ENCODE measurements around the gene PCLO. TPM values are rescaled to one million over a fixed set of nuclear protein-coding genes. Genes with fewer than 3 reads are reported as not detected.
"Not testable (repeated sequence)": the region's sequence is repeated elsewhere in the genome, so short reads cannot be mapped to it uniquely, and the experiment has no call there.

Gene PCLO
- total RNA-seq, 2 experiments from 2014 or later: not detected

- CTCF ChIA-PET: no interaction called here
- DNase-seq: no peak
- H3K27me3 Mint-ChIP-seq: no peaks in the 10 kb centered on the region
- peaks cover 3% of the 10 kb centered on the region for H3K9me3 Mint-ChIP-seq (ENCODE audit: low read depth)
- ATAC-seq: no peak
- no peak overlapping the region for H3K27ac Mint-ChIP-seq
- H3K4me3 Mint-ChIP-seq: no peak overlapping the region
- no peaks in the 10 kb centered on the region for H3K4me1 Mint-ChIP-seq
- H3K36me3 Mint-ChIP-seq: no peaks in the 10 kb centered on the region
Observed at GRCh38 chr7:83058667-83059066, 104.0 kb downstream of the PCLO start.

GRCh38 chr7:83055197-83055596, 107.5 kb downstream of the PCLO start:
- CTCF ChIA-PET: no interaction called here
- Mint-ChIP-seq H3K27ac (no peak overlapping the region), H3K36me3 (no peaks in the 10 kb centered on the region), H3K4me3 (no peak overlapping the region), H3K27me3 (no peaks in the 10 kb centered on the region), H3K9me3 (ENCODE audit: low read depth) (peaks cover 3% of the 10 kb centered on the region), H3K4me1 (no peaks in the 10 kb centered on the region)
- no peak for ATAC-seq
- no peak for DNase-seq

- no peaks in the 10 kb centered on the region for H3K27me3 Mint-ChIP-seq
- H3K4me3 Mint-ChIP-seq: no peak overlapping the region
- CTCF ChIA-PET: no interaction called here
- peaks cover 3% of the 10 kb centered on the region for H3K9me3 Mint-ChIP-seq (ENCODE audit: low read depth)
- ATAC-seq (no peak), DNase-seq (no peak)
- H3K4me1 Mint-ChIP-seq: no peaks in the 10 kb centered on the region
- no peaks in the 10 kb centered on the region for H3K36me3 Mint-ChIP-seq
- H3K27ac Mint-ChIP-seq: no peak overlapping the region
Observed at GRCh38 chr7:83054472-83054871, 108.2 kb downstream of the PCLO start.

GRCh38 chr7:83053965-83054364, 108.7 kb downstream of the PCLO start:
- Mint-ChIP-seq H3K36me3 (no peaks in the 10 kb centered on the region), H3K4me3 (no peak overlapping the region), H3K27me3 (no peaks in the 10 kb centered on the region), H3K4me1 (no peaks in the 10 kb centered on the region), H3K27ac (no peak overlapping the region), H3K9me3 (ENCODE audit: low read depth) (peaks cover 3% of the 10 kb centered on the region)
- no peak for ATAC-seq
- CTCF ChIA-PET: no interaction called here
- DNase-seq: no peak

- ATAC-seq: no peak
- CTCF ChIA-PET: no interaction called here
Observed at GRCh38 chr7:83040484-83040883, 122.2 kb downstream of the PCLO start.

GRCh38 chr7:83038787-83039186, 123.9 kb downstream of the PCLO start:
- H3K4me3 Mint-ChIP-seq: no peak overlapping the region
- H3K4me1 Mint-ChIP-seq: no peaks in the 10 kb centered on the region
- no peaks in the 10 kb centered on the region for H3K36me3 Mint-ChIP-seq
- no peak overlapping the region for H3K27ac Mint-ChIP-seq
- H3K9me3 Mint-ChIP-seq (ENCODE audit: low read depth): peaks cover 4% of the 10 kb centered on the region
- no peak for ATAC-seq
- no peaks in the 10 kb centered on the region for H3K27me3 Mint-ChIP-seq
- CTCF ChIA-PET: no interaction called here
- no peak for DNase-seq

More at GRCh38 chr7:83040484-83040883, 122.2 kb downstream of the PCLO start:
- Mint-ChIP-seq H3K4me3 (no peak overlapping the region), H3K4me1 (no peaks in the 10 kb centered on the region), H3K9me3 (ENCODE audit: low read depth) (peaks cover 4% of the 10 kb centered on the region), H3K36me3 (no peaks in the 10 kb centered on the region), H3K27me3 (no peaks in the 10 kb centered on the region), H3K27ac (no peak overlapping the region)
- no peak for DNase-seq

- no peaks in the 10 kb centered on the region for H3K27me3 Mint-ChIP-seq
- H3K36me3 Mint-ChIP-seq: no peaks in the 10 kb centered on the region
- ATAC-seq (no peak), DNase-seq (no peak)
- no peak overlapping the region for H3K4me3 Mint-ChIP-seq
- CTCF ChIA-PET: no interaction called here
- no peak overlapping the region for H3K27ac Mint-ChIP-seq
- H3K4me1 Mint-ChIP-seq: no peaks in the 10 kb centered on the region
- peaks cover 8% of the 10 kb centered on the region for H3K9me3 Mint-ChIP-seq (ENCODE audit: low read depth)
Observed at GRCh38 chr7:83036721-83037380, 125.8 kb downstream of the PCLO start.

DNA sequence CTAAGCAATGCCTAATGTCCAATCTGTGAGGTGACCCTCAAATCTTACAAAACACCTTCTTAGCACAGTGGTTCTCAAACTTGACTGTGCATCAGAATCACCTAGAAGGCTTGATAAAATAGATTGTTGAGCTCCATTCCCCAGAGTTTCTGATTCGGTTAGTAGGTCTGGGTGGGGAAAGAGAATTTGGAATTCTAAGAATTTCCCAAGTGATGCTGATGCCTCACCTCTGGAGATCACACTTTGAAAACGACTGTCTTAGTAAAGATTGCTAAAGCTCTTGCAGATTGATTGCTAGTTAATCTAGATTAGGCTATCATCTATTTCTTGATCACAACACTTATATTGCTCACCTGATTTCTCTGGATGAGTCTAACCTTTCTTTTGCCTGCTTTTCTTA, 126.6 kb downstream of the PCLO start:
- Mint-ChIP-seq H3K4me3 (no peak overlapping the region), H3K36me3 (no peaks in the 10 kb centered on the region), H3K9me3 (ENCODE audit: low read depth) (peaks cover 8% of the 10 kb centered on the region), H3K27me3 (no peaks in the 10 kb centered on the region), H3K4me1 (no peaks in the 10 kb centered on the region), H3K27ac (no peak overlapping the region)
- DNase-seq: no peak
- ATAC-seq: no peak
- CTCF ChIA-PET: no interaction called here

GRCh38 chr7:83032195-83032594, 130.5 kb downstream of the PCLO start:
- CTCF ChIA-PET: no interaction called here
- DNase-seq (no peak), ATAC-seq (no peak)
- H3K36me3 Mint-ChIP-seq: no peaks in the 10 kb centered on the region
- no peak overlapping the region for H3K4me3 Mint-ChIP-seq
- H3K27ac Mint-ChIP-seq: no peak overlapping the region
- H3K9me3 Mint-ChIP-seq (ENCODE audit: low read depth): peaks cover 4% of the 10 kb centered on the region
- no peaks in the 10 kb centered on the region for H3K4me1 Mint-ChIP-seq
- H3K27me3 Mint-ChIP-seq: no peaks in the 10 kb centered on the region

DNA sequence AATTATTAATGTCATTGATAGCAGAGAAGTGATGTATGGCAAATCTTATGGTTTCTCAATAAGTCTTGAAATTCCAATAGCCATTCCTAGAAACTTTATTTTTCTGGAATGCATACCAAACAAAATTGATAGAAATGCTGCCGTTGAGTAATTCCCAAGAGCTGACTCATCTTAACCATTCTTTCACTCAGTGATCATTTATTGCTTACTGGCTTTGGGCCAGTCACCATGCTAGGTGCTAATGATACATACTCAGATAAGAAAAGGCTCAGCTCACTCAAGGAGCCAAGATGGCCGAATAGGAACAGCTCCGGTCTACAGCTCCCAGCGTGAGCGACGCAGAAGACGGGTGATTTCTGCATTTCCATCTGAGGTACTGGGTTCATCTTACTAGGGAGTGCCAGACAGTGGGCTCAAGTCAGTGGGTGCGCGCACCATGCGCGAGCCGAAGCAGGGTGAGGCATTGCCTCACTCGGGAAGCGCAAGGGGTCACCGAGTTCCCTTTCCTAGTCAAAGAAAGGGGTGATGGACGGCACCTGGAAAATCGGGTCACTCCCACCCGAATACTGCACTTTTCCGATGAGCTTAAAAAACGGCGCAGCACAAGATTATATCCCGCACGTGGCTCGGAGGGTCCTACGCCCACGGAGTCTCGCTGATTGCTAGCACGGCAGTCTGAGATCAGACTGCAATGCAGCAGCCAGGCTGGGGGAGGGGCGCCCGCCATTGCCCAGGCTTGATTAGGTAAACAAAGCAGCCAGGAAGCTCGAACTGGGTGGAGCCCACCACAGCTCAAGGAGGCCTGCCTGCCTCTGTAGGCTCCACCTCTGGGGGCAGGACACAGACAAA, 138.6 kb downstream of the PCLO start:
- H3K4me3 Mint-ChIP-seq; H3K36me3 Mint-ChIP-seq; CTCF ChIA-PET; DNase-seq; H3K4me1 Mint-ChIP-seq; H3K27me3 Mint-ChIP-seq; H3K9me3 Mint-ChIP-seq (ENCODE audit: low read depth); H3K27ac Mint-ChIP-seq; ATAC-seq: not testable (repeated sequence)

- DNase-seq: no peak
- no peak overlapping the region for H3K4me3 Mint-ChIP-seq
- ATAC-seq: no peak
- no peaks in the 10 kb centered on the region for H3K4me1 Mint-ChIP-seq
- H3K9me3 Mint-ChIP-seq (ENCODE audit: low read depth): peaks cover under 1% of the 10 kb centered on the region
- H3K27ac Mint-ChIP-seq: no peak overlapping the region
- H3K36me3 Mint-ChIP-seq: no peaks in the 10 kb centered on the region
- CTCF ChIA-PET: no interaction called here
- H3K27me3 Mint-ChIP-seq: no peaks in the 10 kb centered on the region
Observed at GRCh38 chr7:83021032-83021431, 141.7 kb downstream of the PCLO start.

GRCh38 chr7:83020161-83020560, 142.5 kb downstream of the PCLO start:
- Mint-ChIP-seq H3K36me3 (no peaks in the 10 kb centered on the region), H3K4me3 (no peak overlapping the region), H3K9me3 (ENCODE audit: low read depth) (peaks cover 4% of the 10 kb centered on the region), H3K4me1 (no peaks in the 10 kb centered on the region), H3K27me3 (no peaks in the 10 kb centered on the region), H3K27ac (no peak overlapping the region)
- ATAC-seq (no peak), DNase-seq (no peak)
- CTCF ChIA-PET: no interaction called here

DNA sequence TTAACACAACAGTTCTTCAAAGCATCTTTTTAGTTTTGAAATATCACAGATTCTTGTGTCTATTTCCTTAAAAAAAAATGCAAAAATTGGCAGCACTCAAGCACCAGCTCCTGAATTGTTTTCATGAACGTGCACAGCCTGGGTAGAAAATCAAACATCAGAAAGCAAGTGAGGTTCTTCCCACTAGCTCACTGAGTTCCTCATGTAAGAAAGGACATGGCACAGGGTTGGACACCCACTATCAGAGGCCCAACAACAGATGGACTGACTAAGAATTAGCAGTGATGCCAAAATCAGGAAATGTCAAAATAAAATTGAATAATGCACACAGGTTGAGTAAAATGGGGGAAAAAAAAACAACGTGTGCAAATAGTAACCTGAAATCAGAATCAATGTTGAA, 146.8 kb downstream of the PCLO start:
- DNase-seq: no peak

DNA sequence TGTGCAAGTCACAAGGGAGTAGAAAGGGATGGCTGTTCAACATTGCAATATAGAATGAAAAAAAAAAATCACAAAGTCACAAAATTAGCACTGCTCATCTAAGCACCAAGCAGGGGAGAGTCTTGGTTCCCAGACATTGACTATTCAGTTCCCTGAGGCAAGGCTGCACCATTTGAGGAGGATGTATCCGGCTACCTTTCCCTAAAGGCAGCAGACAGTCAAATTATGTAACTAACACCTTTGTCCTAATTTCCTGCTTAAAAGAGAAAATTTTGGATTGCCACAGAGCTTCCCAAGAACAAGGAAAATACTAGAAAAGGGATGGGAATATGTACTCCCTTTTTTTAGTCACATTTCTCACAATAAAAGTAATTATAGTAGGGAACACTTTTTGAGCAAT, 148.1 kb downstream of the PCLO start:
- H3K4me1 Mint-ChIP-seq: no peaks in the 10 kb centered on the region
- no peak for DNase-seq
- peaks cover 6% of the 10 kb centered on the region for H3K9me3 Mint-ChIP-seq (ENCODE audit: low read depth)
- CTCF ChIA-PET: no interaction called here
- H3K36me3 Mint-ChIP-seq: no peaks in the 10 kb centered on the region
- no peak for ATAC-seq
- no peaks in the 10 kb centered on the region for H3K27me3 Mint-ChIP-seq
- H3K4me3 Mint-ChIP-seq: no peak overlapping the region
- H3K27ac Mint-ChIP-seq: no peak overlapping the region

More for the DNA sequence above, 146.8 kb downstream of the PCLO start:
- CTCF ChIA-PET: no interaction called here
- peaks cover 6% of the 10 kb centered on the region for H3K9me3 Mint-ChIP-seq (ENCODE audit: low read depth)
- no peaks in the 10 kb centered on the region for H3K4me1 Mint-ChIP-seq
- H3K27ac Mint-ChIP-seq: no peak overlapping the region
- H3K4me3 Mint-ChIP-seq: no peak overlapping the region
- H3K27me3 Mint-ChIP-seq: no peaks in the 10 kb centered on the region
- no peaks in the 10 kb centered on the region for H3K36me3 Mint-ChIP-seq
- no peak for ATAC-seq

Data from activated CD8-positive, alpha-beta memory T cell treated with anti-CD3 and anti-CD28 coated beads, Interleukin-2, amount 10 ng/mL, durations not matched to agents 7 days and 5 days (primary cell).